Parathyroid adenoma (tissue), 2 donors: ENCODE results near the gene NEK2.

Experiments
- H2AFZ ChIP-seq: fragments of 300-600 bp; sonication (generic); one replicate; pipeline ENCODE4 v1.7.0; 2017; ENCODE audit warnings: antibody characterized with exemption, mild to moderate bottlenecking
- H3K27ac ChIP-seq: fragments of 300-600 bp; sonication (generic); one replicate; pipeline ENCODE4 v1.7.0; 2017
- H3K27me3 ChIP-seq: fragments of 300-600 bp; sonication (generic); one replicate; pipeline ENCODE4 v1.7.0; 2017; ENCODE audit warnings: low read length; ENCODE audit not compliant: control insufficient read depth, insufficient read depth
- H3K36me3 ChIP-seq: fragments of 300-600 bp; sonication (generic); one replicate; pipeline ENCODE4 v1.7.0; 2017; ENCODE audit warnings: low read length; ENCODE audit not compliant: control insufficient read depth, insufficient read depth
- H3K4me1 ChIP-seq: fragments of 300-600 bp; sonication (generic); one replicate; pipeline ENCODE4 v1.7.0; 2017; ENCODE audit warnings: control low read depth
- H3K4me2 ChIP-seq: fragments of 300-600 bp; sonication (generic); one replicate; pipeline ENCODE4 v1.7.0; 2017; ENCODE audit warnings: low read length
- H3K4me3 ChIP-seq: fragments of 300-600 bp; sonication (generic); one replicate; pipeline ENCODE4 v1.7.0; 2017; ENCODE audit warnings: low read depth, low read length
- H3K79me2 ChIP-seq: fragments of 300-600 bp; sonication (generic); one replicate; pipeline ENCODE4 v1.7.0; 2017; ENCODE audit warnings: control low read depth
- H3K9ac ChIP-seq: fragments of 300-600 bp; sonication (generic); one replicate; pipeline ENCODE4 v1.7.0; 2017; ENCODE audit warnings: mild to moderate bottlenecking
- H3K9me3 ChIP-seq: fragments of 300-600 bp; sonication (generic); one replicate; pipeline ENCODE4 v1.7.0; 2017; ENCODE audit warnings: low read length; ENCODE audit not compliant: control insufficient read depth
- TF ChIP-seq, protein P1 (sequence below): fragments of 300-600 bp; sonication (generic); IDR thresholded peaks from one replicate; pipeline ENCODE4 v1.7.0; 2017; ENCODE audit warnings: antibody characterized with exemption, mild to moderate bottlenecking
- donor health status: primary hyperparathyroidism.

Gene NEK2

DNA sequence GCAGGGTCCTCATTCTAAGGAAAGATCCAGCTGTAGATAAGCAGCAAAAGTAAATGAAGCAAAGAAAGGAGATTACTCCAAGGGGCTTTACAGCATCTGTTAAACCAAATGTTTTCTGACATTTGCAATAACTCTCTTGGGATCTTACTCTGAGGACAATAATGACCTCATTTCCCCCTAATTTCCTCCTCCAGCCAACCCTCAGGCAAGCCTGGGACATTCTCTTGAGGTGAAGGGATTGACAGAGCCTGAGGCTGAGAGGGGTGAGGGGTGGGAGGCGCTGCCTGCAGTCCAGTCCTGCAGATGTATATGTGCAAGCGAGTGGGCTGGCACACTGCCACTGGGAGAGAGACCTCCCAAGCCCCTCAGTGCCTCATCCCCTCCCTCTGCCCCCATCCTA is 40.5 kb upstream of the NEK2 start:
- no peak overlapping the region for H3K4me2 ChIP-seq
- no peaks in the 10 kb centered on the region for H3K36me3 ChIP-seq
- H3K4me3 ChIP-seq = no peak overlapping the region
- H3K27me3 ChIP-seq = no peaks in the 10 kb centered on the region
- TF ChIP-seq, protein P1, sequence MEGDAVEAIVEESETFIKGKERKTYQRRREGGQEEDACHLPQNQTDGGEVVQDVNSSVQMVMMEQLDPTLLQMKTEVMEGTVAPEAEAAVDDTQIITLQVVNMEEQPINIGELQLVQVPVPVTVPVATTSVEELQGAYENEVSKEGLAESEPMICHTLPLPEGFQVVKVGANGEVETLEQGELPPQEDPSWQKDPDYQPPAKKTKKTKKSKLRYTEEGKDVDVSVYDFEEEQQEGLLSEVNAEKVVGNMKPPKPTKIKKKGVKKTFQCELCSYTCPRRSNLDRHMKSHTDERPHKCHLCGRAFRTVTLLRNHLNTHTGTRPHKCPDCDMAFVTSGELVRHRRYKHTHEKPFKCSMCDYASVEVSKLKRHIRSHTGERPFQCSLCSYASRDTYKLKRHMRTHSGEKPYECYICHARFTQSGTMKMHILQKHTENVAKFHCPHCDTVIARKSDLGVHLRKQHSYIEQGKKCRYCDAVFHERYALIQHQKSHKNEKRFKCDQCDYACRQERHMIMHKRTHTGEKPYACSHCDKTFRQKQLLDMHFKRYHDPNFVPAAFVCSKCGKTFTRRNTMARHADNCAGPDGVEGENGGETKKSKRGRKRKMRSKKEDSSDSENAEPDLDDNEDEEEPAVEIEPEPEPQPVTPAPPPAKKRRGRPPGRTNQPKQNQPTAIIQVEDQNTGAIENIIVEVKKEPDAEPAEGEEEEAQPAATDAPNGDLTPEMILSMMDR = no peak
- no peaks in the 10 kb centered on the region for H3K9me3 ChIP-seq
- no peak overlapping the region for H3K9ac ChIP-seq
- no peak overlapping the region for H3K27ac ChIP-seq
- no peaks in the 10 kb centered on the region for H3K4me1 ChIP-seq
- no peaks in the 10 kb centered on the region for H3K79me2 ChIP-seq
- H2AFZ ChIP-seq = no peak overlapping the region

DNA sequence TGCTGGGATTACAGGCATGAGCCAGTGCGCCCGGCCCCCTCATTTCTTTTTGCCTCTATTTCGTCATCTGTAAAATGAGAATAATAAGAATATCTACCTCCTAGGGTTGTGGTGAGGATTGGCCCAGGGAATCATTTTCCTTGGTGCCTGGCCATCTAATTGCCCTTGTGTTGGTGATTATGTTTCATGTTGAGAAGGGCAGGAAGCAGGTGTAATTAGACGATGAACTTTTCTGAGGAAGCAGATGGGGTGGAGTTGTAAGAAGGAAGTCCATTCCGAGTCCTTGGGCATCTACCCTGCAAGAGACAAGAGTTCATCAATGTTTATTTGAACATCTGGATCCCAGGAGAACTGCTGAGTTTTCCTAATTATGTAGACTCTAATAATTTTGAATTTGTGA is 38.7 kb upstream of the NEK2 start:
- Histone ChIP-seq H3K9me3 (no peaks in the 10 kb centered on the region), H2AFZ (no peak overlapping the region), H3K9ac (no peak overlapping the region), H3K4me2 (no peak overlapping the region), H3K79me2 (no peaks in the 10 kb centered on the region), H3K36me3 (no peaks in the 10 kb centered on the region), H3K27me3 (no peaks in the 10 kb centered on the region), H3K27ac (no peak overlapping the region), H3K4me1 (no peaks in the 10 kb centered on the region), H3K4me3 (no peak overlapping the region)
- TF ChIP-seq, protein P1 = no peak

DNA sequence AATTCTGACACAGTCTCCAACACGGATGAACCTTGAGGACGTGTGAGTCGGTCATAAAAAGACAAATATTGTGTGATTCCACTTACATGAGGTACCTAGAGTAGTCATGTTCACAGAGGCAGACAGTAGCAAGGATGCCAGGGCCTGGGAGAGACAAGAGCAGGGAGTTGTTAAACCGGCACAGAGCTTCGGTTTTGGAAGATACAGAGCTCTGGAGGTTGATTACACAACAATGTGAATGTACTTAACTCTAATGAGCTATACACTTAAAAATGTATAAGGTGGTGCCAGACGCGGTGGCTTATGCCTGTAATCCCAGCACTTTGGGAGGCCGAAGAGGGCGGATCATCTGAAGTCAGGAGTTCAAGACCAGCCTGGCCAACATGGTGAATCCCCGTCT is 37.8 kb upstream of the NEK2 start:
- Histone ChIP-seq H3K27ac (no peak overlapping the region), H3K36me3 (no peaks in the 10 kb centered on the region), H3K27me3 (no peaks in the 10 kb centered on the region), H3K9ac (no peak overlapping the region), H3K4me2 (no peak overlapping the region), H3K79me2 (no peaks in the 10 kb centered on the region), H3K4me1 (no peaks in the 10 kb centered on the region), H2AFZ (no peak overlapping the region), H3K9me3 (no peaks in the 10 kb centered on the region), H3K4me3 (no peak overlapping the region)
- TF ChIP-seq, protein P1 = no peak

DNA sequence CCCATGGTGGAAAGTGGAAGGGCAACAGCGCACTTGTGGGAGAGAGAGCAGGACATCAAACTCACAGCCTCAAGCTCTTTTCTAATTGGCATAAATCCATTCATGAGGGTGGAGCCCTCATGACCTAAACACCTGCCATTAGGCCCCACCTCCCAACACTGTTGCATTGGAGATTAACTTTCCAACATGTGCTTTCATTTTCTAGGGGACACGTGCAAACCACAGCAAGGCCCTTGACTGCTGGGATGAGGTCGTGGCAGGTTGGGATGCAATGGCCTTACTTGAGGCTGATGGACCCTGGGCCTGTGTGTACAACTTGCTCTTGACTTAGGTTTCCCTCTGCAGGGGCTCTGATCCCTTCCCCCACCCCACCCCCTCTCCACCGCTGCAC is 35.9 kb upstream of the NEK2 start:
- no peak overlapping the region for H3K4me3 ChIP-seq
- no peaks in the 10 kb centered on the region for H3K9me3 ChIP-seq
- H3K9ac ChIP-seq = no peak overlapping the region
- no peaks in the 10 kb centered on the region for H3K27me3 ChIP-seq
- TF ChIP-seq, protein P1 = no peak
- no peak overlapping the region for H2AFZ ChIP-seq
- H3K79me2 ChIP-seq = no peaks in the 10 kb centered on the region
- no peaks in the 10 kb centered on the region for H3K36me3 ChIP-seq
- no peak overlapping the region for H3K4me2 ChIP-seq
- no peak overlapping the region for H3K27ac ChIP-seq
- H3K4me1 ChIP-seq = no peaks in the 10 kb centered on the region

DNA sequence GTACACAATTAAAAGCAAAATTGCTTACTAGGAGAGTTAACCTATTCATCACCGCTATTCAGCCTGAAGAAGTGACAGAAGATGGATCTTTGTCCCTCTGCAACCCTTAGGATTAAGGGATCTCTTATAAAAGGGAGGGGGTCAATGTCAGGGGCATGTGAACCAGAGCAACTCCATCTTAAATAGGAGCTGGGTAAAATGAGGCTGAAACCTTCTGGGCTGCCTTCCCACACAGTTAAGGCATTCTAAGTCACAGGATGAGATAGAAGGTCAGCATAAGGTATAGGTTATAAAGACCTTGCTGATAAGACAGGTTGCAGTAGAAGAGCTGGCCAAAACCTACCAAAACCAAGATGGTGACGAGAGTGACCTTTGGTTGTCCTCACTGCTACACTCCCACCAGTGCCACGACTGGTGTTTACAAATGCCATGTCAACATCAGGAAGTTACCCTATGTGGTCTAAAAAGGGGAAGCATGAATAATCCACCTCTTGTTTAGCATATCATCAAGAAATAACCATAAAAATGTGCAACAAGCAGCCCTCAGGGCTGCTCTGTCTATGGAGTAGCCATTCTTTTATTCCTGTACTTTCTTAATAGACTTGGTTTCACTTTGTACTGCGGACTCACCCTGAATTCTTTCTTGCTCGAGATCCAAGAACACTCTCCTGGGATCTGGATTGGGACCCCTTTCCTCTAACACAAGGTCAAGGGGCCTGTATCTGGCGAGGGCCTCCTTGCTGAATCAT is 35.3 kb upstream of the NEK2 start:
- H3K4me3 ChIP-seq = no peak overlapping the region
- H3K27me3 ChIP-seq = no peaks in the 10 kb centered on the region
- no peak overlapping the region for H2AFZ ChIP-seq
- H3K36me3 ChIP-seq = no peaks in the 10 kb centered on the region
- no peaks in the 10 kb centered on the region for H3K4me1 ChIP-seq
- H3K9ac ChIP-seq = no peak overlapping the region
- H3K9me3 ChIP-seq = no peaks in the 10 kb centered on the region
- TF ChIP-seq, protein P1 = no peak
- no peak overlapping the region for H3K4me2 ChIP-seq
- H3K79me2 ChIP-seq = no peaks in the 10 kb centered on the region
- no peak overlapping the region for H3K27ac ChIP-seq
